HG02798 (cell line): ENCODE data around the gene HDAC4.

ENCODE experiments used
- ATAC-seq: cut with Tn5 transposase; IDR thresholded peaks from one replicate; pipeline ENCODE4 v1.9.1; 2021; ENCODE audit warnings: mild to moderate bottlenecking; ENCODE audit not compliant: unreplicated experiment, poor library complexity

HDAC4 gene

DNA sequence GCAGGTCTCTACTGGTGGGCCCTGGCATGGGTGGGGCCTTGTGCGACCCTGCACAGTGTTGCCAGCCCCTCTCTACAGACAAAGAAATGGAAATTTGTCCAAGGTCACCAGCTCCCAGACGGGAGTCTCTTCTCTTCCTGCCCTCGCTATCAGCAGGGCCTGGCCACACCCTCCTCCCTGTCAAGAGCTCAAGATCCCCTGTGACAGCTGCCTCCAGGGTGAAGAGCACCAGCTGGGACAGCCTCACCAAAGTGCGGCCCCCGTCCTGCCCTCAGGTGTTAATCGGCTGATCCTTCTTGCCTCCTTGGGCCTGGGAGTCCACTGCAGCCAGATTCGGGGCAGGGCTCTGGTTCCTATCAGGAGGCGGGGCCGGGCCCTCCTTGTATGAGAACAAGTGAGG is 293.9 kb downstream of the HDAC4 start:
- no peak for ATAC-seq

- ATAC-seq = no peak
Measured at GRCh38 chr2:239106314-239106908, 294.4 kb downstream of the HDAC4 start.

DNA sequence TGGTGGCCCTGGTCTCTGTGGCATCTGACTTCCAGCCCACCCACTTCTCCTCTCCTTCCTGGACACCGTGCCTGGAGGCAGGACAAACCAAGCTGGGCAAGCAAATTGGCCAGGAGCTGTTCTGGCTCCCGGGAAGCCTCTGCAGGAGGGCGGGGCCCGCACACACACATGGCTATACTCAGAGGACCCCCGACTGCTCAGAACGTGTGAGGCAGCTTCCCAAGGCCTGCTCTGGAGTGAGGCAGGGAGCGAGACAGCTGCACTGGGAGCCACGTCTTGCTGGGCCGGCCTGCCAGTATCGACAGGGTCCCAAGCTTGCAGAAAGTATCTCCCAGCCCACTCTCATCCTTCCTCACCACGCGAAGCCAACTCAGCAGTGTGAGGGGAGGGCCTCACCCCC is 295.6 kb downstream of the HDAC4 start:
- ATAC-seq = no peak

- ATAC-seq = no peak
Measured at GRCh38 chr2:239104800-239105199, 296.0 kb downstream of the HDAC4 start.

DNA sequence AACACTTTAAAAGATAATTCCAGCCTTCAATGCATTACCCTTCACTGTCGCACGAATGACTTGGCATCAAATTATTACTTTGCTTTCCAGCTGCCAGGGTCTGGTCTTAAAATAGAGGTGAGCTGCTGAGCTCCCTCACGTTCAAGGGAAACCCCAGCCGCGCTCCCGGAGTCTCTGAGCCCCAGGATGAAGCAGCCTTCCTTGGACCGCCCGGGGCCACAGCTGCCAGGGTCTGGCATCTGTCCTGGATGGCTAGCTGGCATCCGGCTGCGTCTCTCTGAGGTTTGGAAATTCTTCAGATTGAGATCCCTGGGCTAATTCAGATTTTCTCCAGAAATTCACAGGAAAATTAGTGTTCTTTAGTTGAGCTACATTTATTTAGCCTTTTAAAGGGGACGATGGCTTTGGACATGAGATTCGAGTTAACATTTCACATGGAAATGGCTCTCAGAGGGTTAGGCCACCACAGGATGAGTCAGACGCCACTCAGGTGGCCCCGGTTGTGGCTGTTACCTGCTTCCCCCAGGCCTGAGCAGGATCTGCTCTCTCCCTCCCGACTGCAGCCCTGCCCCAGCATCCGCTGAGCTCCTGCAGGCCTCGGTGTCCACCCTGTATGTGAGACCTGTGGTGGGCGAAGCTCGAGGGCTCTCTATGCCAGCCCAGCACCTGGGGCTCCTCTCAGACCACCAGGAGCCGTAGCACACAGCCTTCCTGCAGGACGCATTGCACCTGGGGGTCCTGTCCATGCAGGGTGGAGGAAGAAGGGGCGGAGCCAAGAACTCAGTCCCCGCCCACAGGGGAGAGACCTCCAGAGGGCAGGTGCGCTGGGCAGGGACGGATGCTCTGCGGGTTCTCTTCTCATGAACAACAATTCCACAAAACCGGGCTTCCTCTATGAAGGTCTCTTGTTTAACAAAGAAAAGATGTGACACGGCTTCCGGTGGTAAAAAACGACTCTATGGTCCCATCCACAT is 297.4 kb downstream of the HDAC4 start:
- ATAC-seq = no peak

- ATAC-seq = no peak
Measured at GRCh38 chr2:239102266-239102665, 298.6 kb downstream of the HDAC4 start.

- ATAC-seq = no peak
Measured at GRCh38 chr2:239101807-239102206, 299.0 kb downstream of the HDAC4 start.

- no peak for ATAC-seq
Measured at GRCh38 chr2:239101071-239101470, 299.7 kb downstream of the HDAC4 start.

GRCh38 chr2:239099474-239099873 is 301.3 kb downstream of the HDAC4 start:
- no peak for ATAC-seq

DNA sequence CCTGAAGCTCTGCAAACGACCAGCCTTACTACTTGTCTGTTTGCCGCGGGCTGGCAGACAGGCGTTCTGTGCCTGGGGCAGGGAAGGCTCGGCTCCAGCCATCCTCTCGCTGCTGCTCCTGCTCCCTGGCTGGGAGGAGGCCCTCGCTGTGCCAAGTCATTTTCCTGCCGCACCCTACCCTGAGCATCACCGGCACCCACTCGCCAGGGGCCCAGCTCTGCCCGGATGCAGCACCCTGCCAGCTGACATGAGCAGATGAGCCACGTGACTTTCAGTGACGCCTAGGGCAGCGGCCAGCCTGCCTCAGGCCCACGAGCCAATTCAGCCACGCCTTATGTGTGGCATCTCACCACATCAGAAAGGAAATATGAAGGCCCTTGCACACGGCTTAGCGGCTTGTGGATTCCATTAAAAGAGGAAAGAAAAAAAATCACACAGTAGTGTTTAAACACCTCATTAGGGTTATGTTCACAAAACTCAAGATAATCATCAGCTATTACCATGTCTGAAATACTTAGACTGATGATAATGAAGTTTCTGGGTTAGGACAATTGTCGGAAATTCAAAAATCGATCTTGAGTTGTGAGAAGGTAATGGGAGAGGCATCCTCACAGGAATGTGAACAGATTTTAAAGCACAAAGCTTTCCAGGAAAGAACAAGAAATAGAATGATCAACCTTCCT is 302.4 kb downstream of the HDAC4 start:
- ATAC-seq = no peak

DNA sequence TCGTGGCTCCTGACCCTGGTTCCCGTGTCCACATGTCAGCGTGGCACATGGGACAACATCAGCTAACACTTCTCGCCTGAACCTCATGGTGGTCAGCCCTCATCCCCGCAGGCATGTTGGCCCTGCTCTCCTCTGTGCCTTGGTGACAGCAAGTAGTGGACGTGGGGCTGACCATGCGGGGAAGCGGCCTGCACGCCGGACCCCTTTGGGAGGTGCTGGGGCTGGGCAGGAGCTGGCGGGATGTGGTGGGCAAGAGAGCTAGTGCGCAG is 303.5 kb downstream of the HDAC4 start:
- ATAC-seq = no peak

DNA sequence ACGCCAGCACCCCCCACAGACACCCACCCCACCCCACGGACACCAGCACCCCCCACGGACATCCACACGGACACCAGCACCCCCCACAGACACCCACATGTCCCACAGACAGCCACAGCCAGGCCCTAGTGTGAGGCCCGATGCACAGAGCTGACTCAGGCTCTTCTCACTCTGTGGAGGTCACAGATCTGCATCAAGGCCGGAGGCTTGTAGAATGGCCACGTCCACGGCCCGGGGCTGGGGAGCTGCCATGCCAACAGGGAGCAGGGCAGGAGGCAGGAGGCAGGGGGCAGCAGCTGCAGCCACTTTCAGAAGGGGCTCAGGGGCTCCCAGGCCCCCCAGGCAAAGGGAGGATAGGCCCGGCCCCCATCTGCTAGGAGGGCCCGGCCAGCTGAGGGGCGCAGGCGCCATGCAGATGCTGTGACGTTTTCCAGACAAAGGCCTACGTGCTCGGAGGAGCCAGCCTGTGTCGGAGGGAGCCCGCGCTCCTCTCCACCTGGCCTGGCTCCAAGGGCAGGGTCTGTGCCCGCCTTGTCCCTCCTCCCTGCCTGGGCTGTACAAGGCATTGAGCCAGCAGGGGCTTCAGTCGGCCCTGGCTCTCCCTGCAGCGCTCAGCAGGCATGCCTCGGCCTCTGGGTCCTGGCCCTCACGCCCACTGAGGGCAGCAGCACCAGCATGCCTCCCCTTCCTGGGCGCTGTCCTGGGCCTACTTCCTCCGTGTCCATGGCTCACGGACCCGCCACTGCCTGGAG is 304.0 kb downstream of the HDAC4 start:
- ATAC-seq = no peak

DNA sequence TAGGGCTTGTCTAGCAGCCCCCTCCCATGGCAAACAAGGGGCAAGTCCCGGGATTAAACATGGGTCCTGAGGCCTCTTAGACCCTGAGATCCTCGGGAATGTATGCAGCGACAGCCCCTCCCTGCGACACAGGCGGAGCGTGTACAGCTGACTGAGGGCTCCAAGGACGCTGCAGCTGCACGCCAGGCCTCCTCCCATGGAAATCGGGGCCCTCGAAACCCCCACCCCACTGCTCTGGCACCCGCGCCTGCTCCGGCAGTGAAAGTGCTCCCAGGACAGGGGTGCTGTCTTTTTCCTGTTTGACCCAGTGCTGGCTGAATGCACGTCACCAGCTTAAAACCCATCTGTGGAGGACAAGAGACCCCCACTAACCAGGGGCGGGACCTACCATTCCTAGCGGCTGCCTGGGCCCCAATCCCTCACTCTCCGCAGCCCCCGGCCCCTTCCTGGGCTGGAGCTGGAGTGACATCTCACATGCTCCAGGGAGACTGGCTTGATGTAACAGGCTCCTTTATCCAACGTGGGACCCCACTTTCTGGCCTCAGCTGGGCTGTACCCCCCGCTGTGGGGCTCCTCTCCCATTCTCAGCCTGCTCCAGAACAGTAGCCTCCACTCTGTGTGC is 305.2 kb downstream of the HDAC4 start:
- ATAC-seq = no peak

- no peak for ATAC-seq
Measured at GRCh38 chr2:239094867-239095266, 306.0 kb downstream of the HDAC4 start.

- ATAC-seq = no peak
Measured at GRCh38 chr2:239093952-239094351, 306.9 kb downstream of the HDAC4 start.

DNA sequence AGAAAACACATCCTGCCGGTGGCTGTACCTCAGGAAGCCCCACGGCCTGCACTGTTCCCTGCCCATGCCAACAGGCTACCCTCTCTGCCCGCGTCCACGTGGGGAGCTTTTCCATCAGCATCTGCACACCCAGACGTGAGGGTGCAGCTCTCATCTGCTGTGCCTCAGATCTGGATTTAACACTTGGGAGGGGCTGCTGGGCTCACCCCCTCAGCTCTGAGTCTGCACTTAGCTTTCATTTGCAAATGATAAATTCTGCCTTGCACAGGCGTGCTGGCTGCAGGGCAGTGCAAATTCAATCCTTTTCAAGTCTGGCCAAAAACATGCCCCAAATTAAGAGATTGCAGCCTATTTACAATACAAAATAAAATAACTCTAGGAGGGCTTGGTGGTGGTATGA is 307.3 kb downstream of the HDAC4 start:
- no peak for ATAC-seq

- ATAC-seq = no peak
Measured at GRCh38 chr2:239092571-239093294, 308.1 kb downstream of the HDAC4 start.

DNA sequence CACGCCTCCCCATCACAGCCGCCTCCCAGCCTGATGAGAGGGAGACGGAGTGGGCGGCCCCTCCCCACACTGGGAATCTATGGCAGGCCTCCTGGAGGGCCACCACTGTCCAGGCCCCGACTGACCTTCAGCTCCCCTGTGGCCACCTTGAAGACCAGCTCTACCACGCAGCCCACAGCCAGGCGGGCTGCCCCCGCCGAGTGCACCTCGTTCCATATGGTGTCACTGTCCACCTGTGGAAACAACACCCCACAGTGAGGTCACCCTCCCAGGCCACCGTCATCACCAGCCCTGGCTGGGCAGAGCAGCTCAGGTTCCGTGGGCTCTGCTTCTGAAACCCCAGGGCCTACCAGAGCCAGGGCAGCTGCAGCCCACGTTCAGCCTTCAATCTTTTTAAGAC is 310.9 kb downstream of the HDAC4 start:
- no peak for ATAC-seq

DNA sequence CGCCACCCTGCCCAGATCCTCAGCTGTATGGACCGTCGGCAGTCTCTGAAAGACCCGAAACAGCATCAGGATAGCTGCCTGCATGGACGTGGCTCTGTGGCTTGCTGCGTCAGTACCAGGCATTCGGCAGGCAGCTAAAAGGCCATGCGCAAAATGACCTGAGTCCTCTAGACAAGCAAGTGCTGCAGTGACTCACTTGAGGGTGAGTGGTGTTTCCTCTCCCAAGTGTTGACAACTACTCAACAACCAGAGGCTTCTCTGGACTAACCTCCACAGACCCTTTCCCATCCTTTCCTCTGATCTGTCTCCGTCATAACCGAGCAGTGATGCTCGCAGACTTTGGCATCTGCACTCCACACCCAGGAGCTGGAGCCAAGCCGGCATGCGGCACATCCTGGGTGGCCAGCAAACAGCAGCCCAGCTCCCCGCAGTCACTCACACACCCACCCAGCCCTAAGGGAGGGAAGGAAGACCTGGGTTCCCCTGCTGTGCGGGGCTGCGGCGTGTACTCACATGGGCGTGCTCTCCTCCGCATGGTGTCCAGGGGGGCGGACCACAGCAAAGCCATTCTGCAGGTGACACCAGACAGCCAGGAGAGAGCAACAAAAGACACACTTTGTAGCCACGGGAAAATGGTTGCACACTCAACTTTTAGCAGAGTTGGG is 313.6 kb downstream of the HDAC4 start:
- ATAC-seq = no peak
